GM18873 (cell line): ENCODE measurements around the gene HTR6.

Experiments
- ATAC-seq: cut with Tn5 transposase; IDR thresholded peaks from one replicate; pipeline ENCODE4 v1.9.1; 2021; ENCODE audit warnings: mild to moderate bottlenecking, moderate library complexity, moderate number of reproducible peaks; ENCODE audit not compliant: unreplicated experiment, low FRiP score

The HTR6 gene

GRCh38 chr1:19712928-19713327 is 48.3 kb downstream of the HTR6 start:
- no peak for ATAC-seq

GRCh38 chr1:19715334-19716203 is 50.9 kb downstream of the HTR6 start:
- no peak for ATAC-seq

GRCh38 chr1:19717467-19717866 is 52.8 kb downstream of the HTR6 start:
- no peak for ATAC-seq

GRCh38 chr1:19720174-19720573 is 55.5 kb downstream of the HTR6 start:
- ATAC-seq = no peak

- ATAC-seq = no peak
Observed at GRCh38 chr1:19720973-19721372, 56.3 kb downstream of the HTR6 start.

- ATAC-seq = no peak
Observed at GRCh38 chr1:19723874-19724273, 59.2 kb downstream of the HTR6 start.

GRCh38 chr1:19725606-19726005 is 60.9 kb downstream of the HTR6 start:
- ATAC-seq = no peak

- no peak for ATAC-seq
Observed at GRCh38 chr1:19728413-19729145, 63.9 kb downstream of the HTR6 start.

GRCh38 chr1:19730232-19730631 is 65.6 kb downstream of the HTR6 start:
- no peak for ATAC-seq
